ENCODE results near the gene RBM28. TPM values are rescaled to one million over a fixed set of nuclear protein-coding genes. Genes with fewer than 3 reads are reported as not detected.

RBM28 gene
- total RNA-seq, 2 donors from 2014 or later, result 20.2 to 28.3 TPM

DNA sequence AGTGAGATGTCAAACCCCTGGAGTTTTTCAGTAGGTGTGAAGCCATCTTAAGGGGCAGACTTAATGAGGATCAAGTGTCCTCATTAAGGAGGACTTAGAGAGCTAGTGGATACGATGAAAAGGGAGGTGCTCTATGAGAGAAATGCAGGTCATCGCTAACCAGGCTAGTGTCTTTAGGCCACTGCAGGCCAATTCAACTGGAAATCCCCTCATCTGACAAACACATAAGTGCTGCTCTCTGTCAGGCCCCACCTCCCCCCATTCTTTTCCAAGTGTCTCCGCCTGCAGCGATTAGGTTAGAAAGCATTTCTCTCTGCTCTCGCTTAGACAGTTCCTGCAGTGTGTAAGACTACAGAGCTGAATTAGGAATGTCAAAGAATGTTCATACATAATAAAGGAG is 33.7 kb downstream of the RBM28 start:
- Histone ChIP-seq H3K9me3 (no peaks in the 10 kb centered on the region), H3K36me3 (replicated peaks in 1 of 2; ENCODE audit: insufficient read depth in 1 of 2, low read depth in 2 of 2) (peaks cover 21 to 38% of the 10 kb centered on the region in 2 donors), H3K4me1 (no peaks in the 10 kb centered on the region), H3K27me3 (no peaks in the 10 kb centered on the region), H3K27ac (no peak overlapping the region), H3K4me3 (no peak overlapping the region)
- WGBS, 2 donors, result 93 to 97% methylated on average over 5 of the region's 5 CpGs
- TF ChIP-seq, protein P1, sequence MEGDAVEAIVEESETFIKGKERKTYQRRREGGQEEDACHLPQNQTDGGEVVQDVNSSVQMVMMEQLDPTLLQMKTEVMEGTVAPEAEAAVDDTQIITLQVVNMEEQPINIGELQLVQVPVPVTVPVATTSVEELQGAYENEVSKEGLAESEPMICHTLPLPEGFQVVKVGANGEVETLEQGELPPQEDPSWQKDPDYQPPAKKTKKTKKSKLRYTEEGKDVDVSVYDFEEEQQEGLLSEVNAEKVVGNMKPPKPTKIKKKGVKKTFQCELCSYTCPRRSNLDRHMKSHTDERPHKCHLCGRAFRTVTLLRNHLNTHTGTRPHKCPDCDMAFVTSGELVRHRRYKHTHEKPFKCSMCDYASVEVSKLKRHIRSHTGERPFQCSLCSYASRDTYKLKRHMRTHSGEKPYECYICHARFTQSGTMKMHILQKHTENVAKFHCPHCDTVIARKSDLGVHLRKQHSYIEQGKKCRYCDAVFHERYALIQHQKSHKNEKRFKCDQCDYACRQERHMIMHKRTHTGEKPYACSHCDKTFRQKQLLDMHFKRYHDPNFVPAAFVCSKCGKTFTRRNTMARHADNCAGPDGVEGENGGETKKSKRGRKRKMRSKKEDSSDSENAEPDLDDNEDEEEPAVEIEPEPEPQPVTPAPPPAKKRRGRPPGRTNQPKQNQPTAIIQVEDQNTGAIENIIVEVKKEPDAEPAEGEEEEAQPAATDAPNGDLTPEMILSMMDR (IDR thresholded peaks at IDR 0.05), result no peak
- TF ChIP-seq POLR2A (IDR thresholded peaks at IDR 0.05), result no peak
- intact Hi-C loops (cut with DNase I), result no loop called here
- DNase-seq, result no peak
- ATAC-seq, result no peak

DNA sequence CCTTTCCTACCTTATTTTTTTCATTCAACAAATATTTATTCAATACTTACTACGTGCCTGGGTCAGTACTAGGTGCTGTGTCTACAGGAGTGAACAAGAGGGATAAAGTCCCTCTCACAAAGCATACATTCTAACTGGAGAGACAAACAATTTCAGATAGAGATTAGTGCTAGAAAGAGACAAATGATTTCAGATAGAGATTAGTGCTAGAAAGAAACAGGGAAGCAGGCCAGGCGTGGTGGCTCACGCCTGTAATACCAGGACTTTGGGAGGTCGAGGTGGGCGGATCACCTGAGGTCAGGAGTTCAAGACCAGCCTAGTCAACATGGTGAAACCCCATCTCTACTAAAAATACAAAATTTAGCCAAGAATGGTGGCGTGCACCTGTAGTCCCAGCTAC is 34.6 kb downstream of the RBM28 start:
- DNase-seq (no peak), ATAC-seq (no peak)
- H3K36me3 ChIP-seq (replicated peaks in 1 of 2; ENCODE audit: insufficient read depth in 1 of 2, low read depth in 2 of 2), result peaks cover 13 to 33% of the 10 kb centered on the region in 2 donors
- no peak for TF ChIP-seq POLR2A (IDR thresholded peaks at IDR 0.05)
- TF ChIP-seq, protein P1 (IDR thresholded peaks at IDR 0.05), result no peak
- WGBS, 2 donors, result 93 to 94% methylated on average over 6 of the region's 6 CpGs
- H3K27me3 ChIP-seq, result no peaks in the 10 kb centered on the region
- no peaks in the 10 kb centered on the region for H3K9me3 ChIP-seq
- intact Hi-C loops (cut with DNase I), result no loop called here
- H3K27ac ChIP-seq, result no peak overlapping the region
- H3K4me1 ChIP-seq, result no peaks in the 10 kb centered on the region
- H3K4me3 ChIP-seq, result no peak overlapping the region

DNA sequence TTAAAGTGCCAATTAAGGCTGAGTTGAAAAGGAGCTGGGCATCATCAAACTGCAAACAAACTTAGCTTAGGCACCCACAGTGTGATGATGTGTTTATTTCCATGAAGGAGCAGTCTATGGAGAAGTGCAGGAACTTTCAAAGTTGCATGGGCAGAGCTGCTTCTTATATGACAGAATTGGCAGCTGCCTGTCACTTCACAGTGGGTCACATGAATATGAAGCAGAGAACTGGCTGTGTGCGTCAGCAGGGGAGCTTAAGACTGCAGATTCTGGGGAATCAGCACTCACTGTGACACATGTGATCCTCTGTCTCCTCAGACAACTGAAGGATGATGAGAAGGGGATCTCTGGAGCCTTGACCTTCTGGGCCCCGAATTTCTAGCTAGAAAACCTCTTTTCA is 36.6 kb downstream of the RBM28 start:
- ATAC-seq (no peak), DNase-seq (no peak)
- H3K27me3 ChIP-seq, result no peaks in the 10 kb centered on the region
- no peak for TF ChIP-seq POLR2A (IDR thresholded peaks at IDR 0.05)
- TF ChIP-seq, protein P1 (IDR thresholded peaks at IDR 0.05), result no peak
- no peaks in the 10 kb centered on the region for H3K9me3 ChIP-seq
- H3K27ac ChIP-seq, result no peak overlapping the region
- H3K36me3 ChIP-seq (replicated peaks in 1 of 2; ENCODE audit: insufficient read depth in 1 of 2, low read depth in 2 of 2), result peaks cover 7 to 19% of the 10 kb centered on the region in 2 donors
- intact Hi-C loops (cut with DNase I), result no loop called here
- no peak overlapping the region for H3K4me3 ChIP-seq
- WGBS, 2 donors, result 79 to 89% methylated on average over 2 of the region's 2 CpGs
- no peaks in the 10 kb centered on the region for H3K4me1 ChIP-seq

DNA sequence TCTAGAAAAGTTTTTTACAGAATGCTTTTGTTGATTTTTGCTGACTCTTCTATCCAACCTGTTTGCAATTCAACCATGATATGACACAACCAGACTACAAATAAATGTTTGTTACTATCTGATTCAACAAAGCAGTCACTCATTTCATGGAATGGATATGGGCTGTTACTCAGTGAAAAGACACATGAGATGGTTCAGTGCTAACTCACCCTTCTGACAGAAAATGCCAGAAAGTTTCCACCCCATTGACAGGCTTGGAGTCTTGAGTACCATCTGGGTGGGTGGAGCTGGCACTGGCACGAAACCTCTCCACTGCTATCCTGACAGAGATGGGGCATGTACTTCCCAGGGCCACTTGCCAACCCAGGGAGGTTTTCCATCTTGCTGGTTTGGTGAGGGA is 39.5 kb downstream of the RBM28 start:
- intact Hi-C loops (cut with DNase I), result no loop called here
- Histone ChIP-seq H3K36me3 (replicated peaks in 1 of 2; ENCODE audit: insufficient read depth in 1 of 2, low read depth in 2 of 2) (peaks cover 7 to 10% of the 10 kb centered on the region in 2 donors), H3K27ac (no peak overlapping the region), H3K4me1 (no peaks in the 10 kb centered on the region), H3K27me3 (no peaks in the 10 kb centered on the region), H3K9me3 (no peaks in the 10 kb centered on the region), H3K4me3 (no peak overlapping the region)
- no peak for ATAC-seq
- DNase-seq, result no peak
- TF ChIP-seq POLR2A (IDR thresholded peaks at IDR 0.05), result no peak
- 94% methylated on average over 1 of the region's 1 CpG; no CpG with 5 or more reads in 1 of the 2 donors for WGBS, 2 donors

DNA sequence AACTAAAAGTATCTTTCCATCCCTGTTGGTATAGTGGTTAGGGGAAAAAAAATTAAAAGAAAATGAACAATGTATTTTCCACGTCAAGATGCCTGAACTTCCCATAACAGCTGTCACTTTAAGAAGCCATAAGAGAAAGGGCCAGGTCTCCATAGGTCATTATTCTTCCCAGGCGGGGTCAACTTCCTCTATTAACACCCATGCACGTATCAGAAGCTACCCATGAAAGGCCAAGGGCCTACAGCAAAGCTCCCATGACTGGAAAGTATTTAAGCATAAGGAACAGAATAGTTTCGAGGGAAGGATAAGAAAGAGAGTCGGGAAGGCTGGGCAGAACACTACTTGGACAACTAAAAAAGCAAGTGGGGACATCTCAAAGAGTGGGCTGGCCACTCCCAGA is 40.1 kb downstream of the RBM28 start:
- intact Hi-C loops (cut with DNase I), result no loop called here
- Histone ChIP-seq H3K9me3 (no peaks in the 10 kb centered on the region), H3K27ac (no peak overlapping the region), H3K4me3 (no peak overlapping the region), H3K36me3 (replicated peaks in 1 of 2; ENCODE audit: insufficient read depth in 1 of 2, low read depth in 2 of 2) (peaks cover 7 to 10% of the 10 kb centered on the region in 2 donors), H3K27me3 (no peaks in the 10 kb centered on the region), H3K4me1 (no peaks in the 10 kb centered on the region)
- WGBS, 2 donors, result 89 to 94% methylated on average over 5 of the region's 5 CpGs
- ATAC-seq (no peak), DNase-seq (no peak)
- TF ChIP-seq, protein P1 (IDR thresholded peaks at IDR 0.05), result no peak
- TF ChIP-seq POLR2A (IDR thresholded peaks at IDR 0.05), result no peak
